Dendritic cell treated with granulocyte-macrophage colony-stimulating factor and Interleukin-4, amounts not matched to agents 40 ng/mL and 50 ng/mL, for 4 days (primary cell): Measurements from ENCODE around the gene FAM3C.

Experiments
- H3K27ac Mint-ChIP-seq: one replicate; pipeline ENCODE4 v1.8.0; 2022; ENCODE audit warnings: mild to moderate bottlenecking, mixed read lengths
- H3K27me3 Mint-ChIP-seq: one replicate; pipeline ENCODE4 v1.8.0; 2022; ENCODE audit warnings: mild to moderate bottlenecking, mixed read lengths
- H3K36me3 Mint-ChIP-seq: one replicate; pipeline ENCODE4 v1.8.0; 2022; ENCODE audit warnings: low read depth, mixed read lengths
- H3K4me1 Mint-ChIP-seq: one replicate; pipeline ENCODE4 v1.8.0; 2022; ENCODE audit warnings: low read depth, mixed read lengths
- H3K4me3 Mint-ChIP-seq: one replicate; pipeline ENCODE4 v1.8.0; 2022; ENCODE audit warnings: mild to moderate bottlenecking, moderate library complexity, mixed read lengths
- H3K9me3 Mint-ChIP-seq: one replicate; pipeline ENCODE4 v1.8.0; 2022; ENCODE audit warnings: mixed read lengths
- intact Hi-C: fragments of 100-400 bp; cut with micrococcal nuclease; formaldehyde crosslinking; loops from one replicate; pipeline ENCODE4 v1.15.0; 2022

The FAM3C gene

GRCh38 chr7:121382473-121382872, 13.6 kb downstream of the FAM3C start:
- Mint-ChIP-seq H3K4me1 (peaks cover 20% of the 10 kb centered on the region), H3K27me3 (no peaks in the 10 kb centered on the region), H3K4me3 (no peak overlapping the region), H3K9me3 (no peaks in the 10 kb centered on the region), H3K36me3 (peaks cover 10% of the 10 kb centered on the region), H3K27ac (no peak overlapping the region)
- intact Hi-C loops = loop anchor here (10.0 kb wide), 1 partner anchor 428 kb away; the partner anchor contains the start of gene ING3

GRCh38 chr7:121379930-121380329, 16.2 kb downstream of the FAM3C start:
- H3K4me1 Mint-ChIP-seq = peaks cover 9% of the 10 kb centered on the region
- no peaks in the 10 kb centered on the region for H3K9me3 Mint-ChIP-seq
- no peaks in the 10 kb centered on the region for H3K27me3 Mint-ChIP-seq
- H3K4me3 Mint-ChIP-seq = no peak overlapping the region
- peaks cover 26% of the 10 kb centered on the region for H3K36me3 Mint-ChIP-seq
- H3K27ac Mint-ChIP-seq = no peak overlapping the region
- intact Hi-C loops = loop anchor here (10.0 kb wide), 1 partner anchor 425 kb away; the partner anchor contains the start of gene ING3

GRCh38 chr7:121376979-121377378, 19.1 kb downstream of the FAM3C start:
- H3K27me3 Mint-ChIP-seq = no peaks in the 10 kb centered on the region
- no peak overlapping the region for H3K27ac Mint-ChIP-seq
- H3K36me3 Mint-ChIP-seq = peaks cover 38% of the 10 kb centered on the region
- H3K4me1 Mint-ChIP-seq = peaks cover 9% of the 10 kb centered on the region
- intact Hi-C loops = no loop called here
- H3K4me3 Mint-ChIP-seq = no peak overlapping the region
- H3K9me3 Mint-ChIP-seq = no peaks in the 10 kb centered on the region

GRCh38 chr7:121373177-121373576, 22.9 kb downstream of the FAM3C start:
- Mint-ChIP-seq H3K4me3 (no peak overlapping the region), H3K27ac (no peak overlapping the region), H3K27me3 (no peaks in the 10 kb centered on the region), H3K4me1 (no peaks in the 10 kb centered on the region), H3K9me3 (no peaks in the 10 kb centered on the region), H3K36me3 (peaks cover 61% of the 10 kb centered on the region)
- intact Hi-C loops = no loop called here

- Mint-ChIP-seq H3K36me3 (peaks cover 62% of the 10 kb centered on the region), H3K4me1 (no peaks in the 10 kb centered on the region)
Observed at GRCh38 chr7:121372376-121373010, 23.6 kb downstream of the FAM3C start.

GRCh38 chr7:121371883-121372282, 24.2 kb downstream of the FAM3C start:
- intact Hi-C loops = no loop called here
- Mint-ChIP-seq H3K36me3 (peaks cover 63% of the 10 kb centered on the region), H3K27ac (no peak overlapping the region), H3K4me3 (no peak overlapping the region), H3K27me3 (no peaks in the 10 kb centered on the region), H3K9me3 (no peaks in the 10 kb centered on the region), H3K4me1 (no peaks in the 10 kb centered on the region)

More at GRCh38 chr7:121372376-121373010, 23.6 kb downstream of the FAM3C start:
- Mint-ChIP-seq H3K9me3 (no peaks in the 10 kb centered on the region), H3K4me3 (no peak overlapping the region), H3K27me3 (no peaks in the 10 kb centered on the region), H3K27ac (no peak overlapping the region)
- intact Hi-C loops = no loop called here

GRCh38 chr7:121371367-121371766, 24.7 kb downstream of the FAM3C start:
- peaks cover 62% of the 10 kb centered on the region for H3K36me3 Mint-ChIP-seq

GRCh38 chr7:121369462-121369861, 26.6 kb downstream of the FAM3C start:
- Mint-ChIP-seq H3K27me3 (no peaks in the 10 kb centered on the region), H3K4me1 (no peaks in the 10 kb centered on the region), H3K36me3 (peaks cover 43% of the 10 kb centered on the region), H3K9me3 (no peaks in the 10 kb centered on the region), H3K27ac (peak overlapping the region; percentile 33), H3K4me3 (no peak overlapping the region)
- intact Hi-C loops = no loop called here

More at GRCh38 chr7:121371367-121371766, 24.7 kb downstream of the FAM3C start:
- Mint-ChIP-seq H3K9me3 (no peaks in the 10 kb centered on the region), H3K27me3 (no peaks in the 10 kb centered on the region), H3K4me1 (no peaks in the 10 kb centered on the region), H3K4me3 (no peak overlapping the region), H3K27ac (no peak overlapping the region)
- intact Hi-C loops = no loop called here

- no peaks in the 10 kb centered on the region for H3K9me3 Mint-ChIP-seq
- intact Hi-C loops = loop anchor here (1.0 kb wide), 1 partner anchor 180 kb away; no protein-coding TSS in a partner anchor
- peaks cover 52% of the 10 kb centered on the region for H3K36me3 Mint-ChIP-seq
- H3K4me3 Mint-ChIP-seq = no peak overlapping the region
- H3K27ac Mint-ChIP-seq = no peak overlapping the region
- H3K4me1 Mint-ChIP-seq = no peaks in the 10 kb centered on the region
- H3K27me3 Mint-ChIP-seq = no peaks in the 10 kb centered on the region
Observed at GRCh38 chr7:121366852-121367431, 29.2 kb downstream of the FAM3C start.

GRCh38 chr7:121360564-121360963, 35.5 kb downstream of the FAM3C start:
- Mint-ChIP-seq H3K4me1 (no peaks in the 10 kb centered on the region), H3K4me3 (no peak overlapping the region), H3K27me3 (no peaks in the 10 kb centered on the region), H3K9me3 (no peaks in the 10 kb centered on the region), H3K27ac (no peak overlapping the region), H3K36me3 (peaks cover 53% of the 10 kb centered on the region)
- intact Hi-C loops = no loop called here

GRCh38 chr7:121355574-121355973, 40.5 kb downstream of the FAM3C start:
- H3K4me1 Mint-ChIP-seq = no peaks in the 10 kb centered on the region
- H3K27me3 Mint-ChIP-seq = no peaks in the 10 kb centered on the region
- H3K36me3 Mint-ChIP-seq = peaks cover 41% of the 10 kb centered on the region
- H3K27ac Mint-ChIP-seq = no peak overlapping the region
- no peaks in the 10 kb centered on the region for H3K9me3 Mint-ChIP-seq
- intact Hi-C loops = no loop called here
- H3K4me3 Mint-ChIP-seq = no peak overlapping the region

GRCh38 chr7:121352323-121352722, 43.8 kb downstream of the FAM3C start:
- Mint-ChIP-seq H3K27me3 (no peaks in the 10 kb centered on the region), H3K4me3 (no peak overlapping the region), H3K36me3 (peaks cover 40% of the 10 kb centered on the region), H3K9me3 (no peaks in the 10 kb centered on the region), H3K4me1 (no peaks in the 10 kb centered on the region), H3K27ac (no peak overlapping the region)
- intact Hi-C loops = no loop called here

- H3K4me3 Mint-ChIP-seq = no peak overlapping the region
- H3K27me3 Mint-ChIP-seq = no peaks in the 10 kb centered on the region
- no peaks in the 10 kb centered on the region for H3K4me1 Mint-ChIP-seq
- peaks cover 40% of the 10 kb centered on the region for H3K36me3 Mint-ChIP-seq
- H3K27ac Mint-ChIP-seq = no peak overlapping the region
- H3K9me3 Mint-ChIP-seq = no peaks in the 10 kb centered on the region
- intact Hi-C loops = no loop called here
Observed at GRCh38 chr7:121351682-121352081, 44.4 kb downstream of the FAM3C start.

GRCh38 chr7:121344497-121344896, 51.6 kb downstream of the FAM3C start:
- H3K27ac Mint-ChIP-seq = no peak overlapping the region
- no peaks in the 10 kb centered on the region for H3K27me3 Mint-ChIP-seq
- no peak overlapping the region for H3K4me3 Mint-ChIP-seq
- H3K36me3 Mint-ChIP-seq = peaks cover 21% of the 10 kb centered on the region
- intact Hi-C loops = no loop called here
- H3K4me1 Mint-ChIP-seq = no peaks in the 10 kb centered on the region
- no peaks in the 10 kb centered on the region for H3K9me3 Mint-ChIP-seq

- intact Hi-C loops = no loop called here
- no peaks in the 10 kb centered on the region for H3K4me1 Mint-ChIP-seq
- H3K9me3 Mint-ChIP-seq = no peaks in the 10 kb centered on the region
- H3K27me3 Mint-ChIP-seq = no peaks in the 10 kb centered on the region
- H3K4me3 Mint-ChIP-seq = no peak overlapping the region
- no peak overlapping the region for H3K27ac Mint-ChIP-seq
- peaks cover 21% of the 10 kb centered on the region for H3K36me3 Mint-ChIP-seq
Observed at GRCh38 chr7:121344093-121344492, 52.0 kb downstream of the FAM3C start.
